Measurements from ENCODE around the gene RBP2. TPM values are rescaled to one million over a fixed set of nuclear protein-coding genes. Genes with fewer than 3 reads are reported as not detected.

The RBP2 gene
- total and polyA plus RNA-seq, 7 experiments from 2014 or later = not detected

GRCh38 chr3:139470199-139470598 is 6.1 kb downstream of the RBP2 start:
- DNase-seq (no peak), ATAC-seq (no peak)
- no peaks in the 10 kb centered on the region for H3K9me3 Mint-ChIP-seq
- Histone ChIP-seq H3K4me1 (ENCODE audit: control insufficient read depth in 2 of 2, insufficient read depth in 2 of 2, low read length in 2 of 2) (no peaks in the 10 kb centered on the region), H3K27ac (ENCODE audit: low read depth, low read length) (no peak overlapping the region), H3K27me3 (ENCODE audit: control insufficient read depth in 2 of 2, insufficient read depth in 2 of 2, low read length in 2 of 2) (no peaks in the 10 kb centered on the region), H3K9me3 (ENCODE audit: control insufficient read depth in 2 of 3, low read length in 3 of 3) (no peaks in the 10 kb centered on the region), H3K36me3 (ENCODE audit: control insufficient read depth in 2 of 3, insufficient read depth in 3 of 3, low read length in 3 of 3) (no peaks in the 10 kb centered on the region), H3K4me3 (ENCODE audit: low read length) (no peak overlapping the region)
- ChIA-PET CTCF (no interaction called here), POLR2A (no interaction called here)
- H3K27ac Mint-ChIP-seq = no peak overlapping the region
- intact Hi-C loops (cut with micrococcal nuclease) = no loop called here
- no peak overlapping the region for H3K4me3 Mint-ChIP-seq
- no peaks in the 10 kb centered on the region for H3K27me3 Mint-ChIP-seq
- H3K36me3 Mint-ChIP-seq = peaks cover 0 to 4% (median 0%) of the 10 kb centered on the region in 5 donors
- H3K4me1 Mint-ChIP-seq = no peaks in the 10 kb centered on the region

DNA sequence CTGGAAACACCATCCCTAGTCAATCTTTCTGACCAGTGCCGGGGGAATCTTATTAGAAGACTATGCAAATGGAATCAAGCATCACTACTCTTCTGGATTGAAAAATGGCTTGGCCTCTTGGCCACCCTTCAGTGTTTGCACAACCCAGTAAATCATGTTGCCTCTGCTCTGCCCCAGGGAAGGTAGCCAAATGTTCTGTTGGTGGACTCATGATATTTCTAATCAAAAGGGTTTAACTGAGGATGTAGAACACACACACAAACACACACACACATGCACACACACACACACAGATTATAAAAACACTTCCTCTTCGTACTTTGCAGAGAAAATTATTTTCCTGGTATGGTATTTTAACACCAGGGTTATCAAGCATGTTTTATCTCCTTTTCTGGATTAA is 7.9 kb downstream of the RBP2 start:
- no peaks in the 10 kb centered on the region for H3K27me3 Mint-ChIP-seq
- no peaks in the 10 kb centered on the region for H3K36me3 ChIP-seq (ENCODE audit: control insufficient read depth in 2 of 3, insufficient read depth in 3 of 3, low read length in 3 of 3)
- no peak overlapping the region for H3K27ac Mint-ChIP-seq
- no peaks in the 10 kb centered on the region for H3K9me3 Mint-ChIP-seq
- H3K9me3 ChIP-seq (ENCODE audit: control insufficient read depth in 2 of 3, low read length in 3 of 3) = no peaks in the 10 kb centered on the region
- no peak for DNase-seq
- H3K27ac ChIP-seq (ENCODE audit: low read depth, low read length) = no peak overlapping the region
- H3K4me3 Mint-ChIP-seq = no peak overlapping the region
- ChIA-PET CTCF (no interaction called here), POLR2A (no interaction called here)
- no peaks in the 10 kb centered on the region for H3K4me1 Mint-ChIP-seq
- no peaks in the 10 kb centered on the region for H3K4me1 ChIP-seq (ENCODE audit: control insufficient read depth in 2 of 2, insufficient read depth in 2 of 2, low read length in 2 of 2)
- H3K4me3 ChIP-seq (ENCODE audit: low read length) = no peak overlapping the region
- ATAC-seq = no peak
- intact Hi-C loops (cut with micrococcal nuclease) = no loop called here
- peaks cover 0 to 4% (median 0%) of the 10 kb centered on the region in 5 donors for H3K36me3 Mint-ChIP-seq
- no peaks in the 10 kb centered on the region for H3K27me3 ChIP-seq (ENCODE audit: control insufficient read depth in 2 of 2, insufficient read depth in 2 of 2, low read length in 2 of 2)

- Histone ChIP-seq H3K27me3 (ENCODE audit: control insufficient read depth in 2 of 2, insufficient read depth in 2 of 2, low read length in 2 of 2) (no peaks in the 10 kb centered on the region), H3K27ac (ENCODE audit: low read depth, low read length) (no peak overlapping the region), H3K4me3 (ENCODE audit: low read length) (no peak overlapping the region), H3K36me3 (ENCODE audit: control insufficient read depth in 2 of 3, insufficient read depth in 3 of 3, low read length in 3 of 3) (no peaks in the 10 kb centered on the region), H3K9me3 (ENCODE audit: control insufficient read depth in 2 of 3, low read length in 3 of 3) (no peaks in the 10 kb centered on the region), H3K4me1 (ENCODE audit: control insufficient read depth in 2 of 2, insufficient read depth in 2 of 2, low read length in 2 of 2) (no peaks in the 10 kb centered on the region)
- Mint-ChIP-seq H3K27me3 (no peaks in the 10 kb centered on the region), H3K9me3 (no peaks in the 10 kb centered on the region), H3K4me3 (no peak overlapping the region), H3K36me3 (peaks cover 0 to 4% (median 0%) of the 10 kb centered on the region in 5 donors), H3K4me1 (no peaks in the 10 kb centered on the region), H3K27ac (no peak overlapping the region)
- intact Hi-C loops (cut with micrococcal nuclease) = no loop called here
- ATAC-seq (no peak), DNase-seq (no peak)
- CTCF ChIA-PET = no interaction called here
- POLR2A ChIA-PET = interaction anchor here (0.5 kb wide), 1 partner anchor 17 kb away, joined by 3 read pairs; no protein-coding TSS in a partner anchor
Observed at GRCh38 chr3:139466360-139466759, 10.0 kb downstream of the RBP2 start.

DNA sequence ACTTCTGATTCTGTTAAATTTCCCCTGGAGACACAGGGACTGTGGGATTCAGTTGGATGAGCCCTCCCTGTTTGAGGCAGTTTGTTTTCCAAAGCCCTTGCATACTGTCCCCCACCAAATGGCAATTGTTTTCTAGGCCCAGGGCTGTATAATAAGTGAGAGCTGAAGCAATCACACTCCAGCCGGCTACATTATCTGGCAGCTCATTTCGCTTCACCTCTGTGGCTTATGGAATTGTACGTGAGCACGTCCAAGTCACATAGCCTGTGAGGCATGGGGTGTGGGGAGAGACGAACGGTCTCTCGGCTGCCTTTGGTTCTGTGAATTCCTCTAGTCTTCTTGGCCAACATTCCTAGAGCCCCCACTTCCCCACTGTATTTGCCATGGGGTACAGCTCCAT is 10.7 kb downstream of the RBP2 start:
- H3K27ac Mint-ChIP-seq = no peak overlapping the region
- H3K9me3 Mint-ChIP-seq = no peaks in the 10 kb centered on the region
- POLR2A ChIA-PET = no interaction called here
- intact Hi-C loops (cut with micrococcal nuclease) = no loop called here
- no peaks in the 10 kb centered on the region for H3K9me3 ChIP-seq (ENCODE audit: control insufficient read depth in 2 of 3, low read length in 3 of 3)
- no peak overlapping the region for H3K27ac ChIP-seq (ENCODE audit: low read depth, low read length)
- no peak overlapping the region for H3K4me3 Mint-ChIP-seq
- no peaks in the 10 kb centered on the region for H3K27me3 ChIP-seq (ENCODE audit: control insufficient read depth in 2 of 2, insufficient read depth in 2 of 2, low read length in 2 of 2)
- no peaks in the 10 kb centered on the region for H3K27me3 Mint-ChIP-seq
- CTCF ChIA-PET = no interaction called here
- DNase-seq (no peak), ATAC-seq (no peak)
- H3K4me1 Mint-ChIP-seq = no peaks in the 10 kb centered on the region
- H3K4me3 ChIP-seq (ENCODE audit: low read length) = no peak overlapping the region
- peaks cover 0 to 4% (median 0%) of the 10 kb centered on the region in 5 donors for H3K36me3 Mint-ChIP-seq
- no peaks in the 10 kb centered on the region for H3K36me3 ChIP-seq (ENCODE audit: control insufficient read depth in 2 of 3, insufficient read depth in 3 of 3, low read length in 3 of 3)
- no peaks in the 10 kb centered on the region for H3K4me1 ChIP-seq (ENCODE audit: control insufficient read depth in 2 of 2, insufficient read depth in 2 of 2, low read length in 2 of 2)

- H3K4me3 ChIP-seq (ENCODE audit: low read length) = no peak overlapping the region
- H3K9me3 Mint-ChIP-seq = peaks cover 0 to 3% (median 0%) of the 10 kb centered on the region in 11 donors
- H3K27me3 Mint-ChIP-seq = no peaks in the 10 kb centered on the region
- no peaks in the 10 kb centered on the region for H3K4me1 Mint-ChIP-seq
- ChIA-PET CTCF (no interaction called here), POLR2A (no interaction called here)
- no peak overlapping the region for H3K27ac Mint-ChIP-seq
- no peaks in the 10 kb centered on the region for H3K9me3 ChIP-seq (ENCODE audit: control insufficient read depth in 2 of 3, low read length in 3 of 3)
- no peaks in the 10 kb centered on the region for H3K36me3 ChIP-seq (ENCODE audit: control insufficient read depth in 2 of 3, insufficient read depth in 3 of 3, low read length in 3 of 3)
- no peaks in the 10 kb centered on the region for H3K4me1 ChIP-seq (ENCODE audit: control insufficient read depth in 2 of 2, insufficient read depth in 2 of 2, low read length in 2 of 2)
- no peak overlapping the region for H3K4me3 Mint-ChIP-seq
- H3K36me3 Mint-ChIP-seq = peaks cover 0 to 4% (median 0%) of the 10 kb centered on the region in 5 donors
- no peaks in the 10 kb centered on the region for H3K27me3 ChIP-seq (ENCODE audit: control insufficient read depth in 2 of 2, insufficient read depth in 2 of 2, low read length in 2 of 2)
- ATAC-seq (no peak), DNase-seq (no peak)
- intact Hi-C loops (cut with micrococcal nuclease) = no loop called here
- no peak overlapping the region for H3K27ac ChIP-seq (ENCODE audit: low read depth, low read length)
Observed at GRCh38 chr3:139463466-139463865, 12.8 kb downstream of the RBP2 start.

- peaks cover 0 to 4% (median 0%) of the 10 kb centered on the region in 5 donors for H3K36me3 Mint-ChIP-seq
- ChIA-PET POLR2A (interaction anchor here (0.6 kb wide), 1 partner anchor 897 kb away, joined by 3 read pairs; no protein-coding TSS in a partner anchor), CTCF (no interaction called here)
- H3K9me3 Mint-ChIP-seq = peaks cover 0 to 3% (median 0%) of the 10 kb centered on the region in 11 donors
- H3K27me3 ChIP-seq (ENCODE audit: control insufficient read depth in 2 of 2, insufficient read depth in 2 of 2, low read length in 2 of 2) = no peaks in the 10 kb centered on the region
- no peak overlapping the region for H3K27ac Mint-ChIP-seq
- no peaks in the 10 kb centered on the region for H3K9me3 ChIP-seq (ENCODE audit: control insufficient read depth in 2 of 3, low read length in 3 of 3)
- intact Hi-C loops (cut with micrococcal nuclease) = no loop called here
- H3K4me1 Mint-ChIP-seq = no peaks in the 10 kb centered on the region
- H3K27me3 Mint-ChIP-seq = no peaks in the 10 kb centered on the region
- ATAC-seq = no peak
- H3K4me1 ChIP-seq (ENCODE audit: control insufficient read depth in 2 of 2, insufficient read depth in 2 of 2, low read length in 2 of 2) = no peaks in the 10 kb centered on the region
- H3K4me3 ChIP-seq (ENCODE audit: low read length) = no peak overlapping the region
- no peak overlapping the region for H3K27ac ChIP-seq (ENCODE audit: low read depth, low read length)
- no peak overlapping the region for H3K4me3 Mint-ChIP-seq
- H3K36me3 ChIP-seq (ENCODE audit: control insufficient read depth in 2 of 3, insufficient read depth in 3 of 3, low read length in 3 of 3) = no peaks in the 10 kb centered on the region
- DNase-seq = no peak
Observed at GRCh38 chr3:139460529-139460928, 15.8 kb downstream of the RBP2 start.

GRCh38 chr3:139460076-139460475 is 16.2 kb downstream of the RBP2 start:
- H3K27ac Mint-ChIP-seq = no peak overlapping the region
- Histone ChIP-seq H3K27ac (ENCODE audit: low read depth, low read length) (no peak overlapping the region), H3K27me3 (ENCODE audit: control insufficient read depth in 2 of 2, insufficient read depth in 2 of 2, low read length in 2 of 2) (no peaks in the 10 kb centered on the region), H3K9me3 (ENCODE audit: control insufficient read depth in 2 of 3, low read length in 3 of 3) (no peaks in the 10 kb centered on the region), H3K36me3 (ENCODE audit: control insufficient read depth in 2 of 3, insufficient read depth in 3 of 3, low read length in 3 of 3) (no peaks in the 10 kb centered on the region), H3K4me3 (ENCODE audit: low read length) (no peak overlapping the region), H3K4me1 (ENCODE audit: control insufficient read depth in 2 of 2, insufficient read depth in 2 of 2, low read length in 2 of 2) (no peaks in the 10 kb centered on the region)
- no peak for ATAC-seq
- H3K36me3 Mint-ChIP-seq = peaks cover 0 to 4% (median 0%) of the 10 kb centered on the region in 5 donors
- H3K4me1 Mint-ChIP-seq = no peaks in the 10 kb centered on the region
- CTCF ChIA-PET = no interaction called here
- H3K27me3 Mint-ChIP-seq = no peaks in the 10 kb centered on the region
- peaks cover 0 to 3% (median 0%) of the 10 kb centered on the region in 11 donors for H3K9me3 Mint-ChIP-seq
- no peak overlapping the region for H3K4me3 Mint-ChIP-seq
- POLR2A ChIA-PET = interaction anchor here (0.6 kb wide), 1 partner anchor 897 kb away, joined by 3 read pairs; no protein-coding TSS in a partner anchor
- intact Hi-C loops (cut with micrococcal nuclease) = no loop called here
- DNase-seq = no peak
